ENCODE results near the gene TGM3.

The TGM3 gene

GRCh38 chr20:2341336-2341735, 45.5 kb downstream of the TGM3 start:
- DNase-seq: no peak

- no peak for DNase-seq
These were observed 46.4 kb downstream of the TGM3 start for GRCh38 chr20:2342243-2342642.

- DNase-seq: no peak
These were observed 50.4 kb downstream of the TGM3 start for GRCh38 chr20:2346188-2346587.

- no peak for DNase-seq
These were observed 52.5 kb downstream of the TGM3 start for GRCh38 chr20:2348336-2348735.

GRCh38 chr20:2349801-2350200, 54.0 kb downstream of the TGM3 start:
- DNase-seq: no peak

DNA sequence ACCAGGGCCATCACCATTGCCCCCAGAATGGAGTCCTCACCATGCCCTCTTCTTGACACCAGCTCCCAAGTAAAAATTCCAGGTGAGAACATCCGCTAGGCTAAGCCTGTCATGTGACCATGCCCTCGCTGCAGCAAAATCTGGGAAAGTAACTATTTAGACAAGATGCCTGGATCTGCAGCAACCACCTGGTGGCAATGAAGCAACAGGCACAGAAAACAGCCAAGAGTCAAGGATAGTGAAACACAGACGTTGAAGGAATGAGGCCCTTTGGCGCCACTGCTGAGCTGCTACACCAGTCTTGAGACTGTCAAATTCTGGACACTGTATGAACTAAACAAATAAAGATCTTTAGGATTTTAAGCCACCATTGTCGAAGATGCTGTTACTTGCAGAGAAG, 54.8 kb downstream of the TGM3 start:
- no peak for DNase-seq

GRCh38 chr20:2353231-2353630, 57.4 kb downstream of the TGM3 start:
- no peak for DNase-seq

DNA sequence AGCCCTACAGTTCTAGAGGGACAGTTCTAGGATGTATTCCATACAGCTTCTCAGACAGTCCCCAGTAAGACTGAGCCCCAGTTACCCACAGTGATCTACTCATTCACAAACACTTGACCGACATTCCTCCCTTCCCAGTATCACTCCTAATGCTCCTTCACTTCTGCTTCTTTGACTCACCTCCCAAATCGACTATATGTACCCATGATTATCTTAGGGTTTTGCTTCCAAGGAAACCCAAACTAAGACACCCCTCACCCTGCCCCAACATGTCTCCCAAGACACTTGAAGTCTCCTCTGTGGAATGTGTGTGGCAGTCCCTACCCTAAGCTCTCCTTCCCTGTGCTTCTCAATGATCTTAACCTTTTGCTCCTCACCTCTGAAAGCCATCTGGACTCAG, 61.3 kb downstream of the TGM3 start:
- no peak for DNase-seq

GRCh38 chr20:2358006-2358405, 62.2 kb downstream of the TGM3 start:
- DNase-seq: no peak

DNA sequence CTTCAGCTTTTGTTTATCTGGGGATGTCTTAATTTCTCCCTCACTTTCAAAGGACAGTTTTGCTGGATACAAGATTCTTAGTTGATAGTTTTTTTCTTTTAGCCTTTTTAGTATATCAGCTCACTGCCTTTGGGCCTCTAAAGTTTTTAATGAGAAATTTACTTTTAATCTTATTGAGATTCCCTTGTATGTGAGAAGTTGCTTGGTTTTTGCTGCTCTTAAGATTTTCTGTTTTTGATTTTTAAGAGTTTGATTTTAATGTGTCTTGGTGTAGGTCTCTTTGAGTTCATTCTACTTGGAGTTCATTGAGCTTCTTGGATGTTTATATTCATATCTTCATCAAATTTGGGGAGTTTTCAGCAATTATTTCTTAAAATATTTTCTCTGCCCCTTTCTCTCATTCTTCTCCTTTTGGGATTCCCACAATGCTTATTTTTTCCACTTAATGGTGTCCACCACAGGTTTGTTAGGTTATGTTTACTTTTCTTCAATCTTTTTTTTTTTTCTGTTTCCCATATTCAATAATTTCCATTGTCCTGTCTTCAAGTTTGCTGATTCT, 65.3 kb downstream of the TGM3 start:
- DNase-seq: no peak

GRCh38 chr20:2363187-2363586, 67.4 kb downstream of the TGM3 start:
- DNase-seq: no peak

- no peak for DNase-seq
These were observed 67.8 kb downstream of the TGM3 start for GRCh38 chr20:2363587-2363986.

DNA sequence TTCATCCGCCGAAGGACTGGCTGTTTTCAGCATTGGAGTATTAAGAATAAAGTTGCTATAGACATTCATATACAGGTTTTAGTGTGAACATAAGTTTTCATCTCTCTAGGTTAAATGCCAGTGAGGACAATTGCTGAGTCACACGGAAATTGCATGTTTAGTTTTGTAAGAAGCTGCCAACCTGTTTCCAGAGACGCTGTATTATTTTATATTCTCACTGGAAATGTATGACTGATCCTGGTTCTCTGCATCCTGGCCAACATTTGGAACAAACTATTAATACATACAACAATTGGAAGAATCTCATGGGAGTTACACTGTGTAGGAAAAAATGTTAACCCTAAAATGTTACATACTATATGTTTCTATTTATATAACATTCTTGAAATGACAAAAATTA, 68.2 kb downstream of the TGM3 start:
- no peak for DNase-seq

GRCh38 chr20:2365091-2365490, 69.3 kb downstream of the TGM3 start:
- DNase-seq: no peak

- DNase-seq: no peak
These were observed 69.9 kb downstream of the TGM3 start for GRCh38 chr20:2365666-2366065.

DNA sequence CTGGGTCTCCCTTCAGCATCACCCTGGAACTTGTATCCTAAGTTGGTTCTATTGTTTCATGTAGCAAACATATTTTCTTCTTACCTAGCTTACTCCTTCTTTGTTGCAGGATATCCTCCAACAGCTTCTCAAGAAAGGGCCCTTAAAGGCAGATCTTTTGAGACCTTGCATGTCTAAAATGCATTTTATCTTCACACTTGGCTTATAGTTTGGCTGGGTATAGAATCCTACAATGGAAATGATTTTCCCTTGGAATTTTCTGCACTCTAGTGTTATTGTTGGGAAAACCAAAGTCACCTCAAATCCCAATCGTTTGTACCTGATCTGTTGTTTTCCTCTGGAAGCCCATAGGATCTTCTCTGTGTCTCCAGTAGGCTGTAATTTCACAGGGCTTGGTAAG, 72.8 kb downstream of the TGM3 start:
- no peak for DNase-seq

DNA sequence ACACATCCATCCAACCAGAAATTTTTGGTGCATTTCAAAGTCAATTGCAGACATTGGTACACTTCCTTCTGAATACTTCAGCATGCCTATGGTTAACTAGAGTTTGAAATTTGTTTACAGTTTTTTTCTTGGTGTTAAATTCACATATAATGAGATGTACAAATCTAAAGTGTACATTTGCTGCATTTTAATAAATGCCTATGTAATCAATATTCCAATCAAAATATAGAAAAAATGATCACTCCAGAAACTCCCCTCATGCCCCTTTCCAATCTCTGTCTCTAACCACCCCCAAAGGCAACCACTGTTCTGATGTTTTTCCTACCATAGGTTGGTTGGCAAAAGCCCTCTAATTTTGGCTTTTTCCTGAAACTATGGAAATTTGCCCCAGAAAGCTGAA, 77.3 kb downstream of the TGM3 start:
- no peak for DNase-seq

DNA sequence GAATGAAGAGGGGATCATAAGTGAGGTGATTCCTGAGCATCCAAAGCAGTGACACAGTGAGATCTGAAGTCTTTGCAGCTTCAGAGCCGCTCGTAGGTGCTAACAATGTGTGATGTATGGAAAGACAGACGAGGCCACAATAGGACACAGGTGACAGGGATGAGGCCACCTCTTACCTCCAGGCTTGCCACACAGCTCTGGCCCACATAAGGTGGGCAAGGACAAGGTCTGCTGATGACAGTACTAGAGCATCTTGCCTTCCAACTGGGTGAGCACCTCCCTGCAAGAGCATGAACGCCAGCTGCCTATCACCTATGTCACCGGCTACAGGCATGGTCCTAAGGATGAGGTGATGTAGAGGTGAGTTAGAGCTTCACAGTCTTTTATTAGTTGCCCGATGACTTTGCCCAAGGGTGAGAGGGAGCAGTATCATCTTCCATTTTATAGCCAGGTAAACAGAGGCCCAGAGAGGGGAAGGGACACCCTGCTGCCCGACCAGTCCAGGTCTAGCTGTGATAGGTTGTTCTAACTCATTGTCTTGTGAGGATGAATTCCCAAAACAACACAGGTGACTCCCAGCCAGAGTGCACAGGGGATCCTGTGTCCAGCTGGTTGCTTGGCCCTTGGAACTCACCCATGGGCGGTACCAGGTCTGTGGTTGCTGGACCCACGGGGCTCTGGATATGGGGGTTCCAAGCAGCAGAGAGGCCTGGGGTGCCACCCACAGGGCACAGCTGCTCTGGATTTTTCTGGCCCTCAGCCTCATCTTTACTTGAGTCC, 78.7 kb downstream of the TGM3 start:
- DNase-seq: no peak

DNA sequence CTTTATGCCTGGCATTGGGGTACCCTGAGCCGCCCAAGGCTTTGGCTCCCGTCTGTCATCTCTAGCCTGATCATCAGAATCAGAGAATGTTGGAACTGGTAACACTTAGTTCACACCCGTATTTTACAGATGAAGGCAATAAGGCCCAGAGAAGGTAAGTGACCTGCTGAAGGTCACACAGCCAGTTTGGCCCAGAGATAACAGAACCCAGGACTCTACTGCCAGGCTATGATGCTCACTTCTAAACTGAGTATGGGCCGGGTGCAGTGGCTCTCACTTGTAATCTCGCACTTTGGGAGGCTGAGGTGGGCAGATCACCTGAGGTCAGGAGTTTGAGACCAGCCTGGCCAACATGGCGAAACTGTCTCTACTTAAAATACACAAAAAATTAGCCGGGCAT, 83.1 kb downstream of the TGM3 start:
- DNase-seq: no peak

DNA sequence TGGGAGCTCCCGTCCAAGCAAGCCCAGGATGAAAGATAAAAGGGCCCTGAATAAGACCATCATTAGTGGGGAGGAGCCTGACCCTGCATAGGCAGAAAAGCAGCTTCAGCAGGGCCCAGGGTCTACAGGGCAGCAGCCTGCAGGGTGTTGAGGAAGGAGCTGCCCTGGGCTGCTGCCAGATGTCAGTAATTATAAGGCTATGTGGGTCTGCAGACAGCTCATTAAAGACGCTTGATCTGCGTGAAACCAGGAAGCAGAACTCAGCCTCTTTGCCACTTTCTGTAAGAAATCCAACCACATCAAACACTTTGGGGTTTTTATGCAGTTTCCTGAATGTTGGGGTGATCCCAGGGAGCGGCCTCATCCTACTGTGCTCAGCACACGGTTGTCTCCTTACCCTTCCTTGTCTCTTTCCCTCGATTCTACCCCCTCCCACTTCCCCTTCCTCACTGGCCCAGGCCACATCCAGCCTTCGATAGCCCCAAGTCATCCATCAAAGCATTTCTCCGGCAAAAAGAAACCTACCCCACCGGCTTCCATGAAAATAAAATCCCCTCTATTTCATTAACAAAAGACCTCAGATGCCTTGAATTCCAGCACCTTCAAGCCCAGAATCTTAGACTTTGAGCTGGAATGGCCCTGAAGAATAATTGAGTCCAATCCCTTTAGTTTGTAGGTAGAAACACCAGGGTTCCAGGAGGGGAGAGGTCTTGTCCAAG, 83.9 kb downstream of the TGM3 start:
- DNase-seq: no peak

DNA sequence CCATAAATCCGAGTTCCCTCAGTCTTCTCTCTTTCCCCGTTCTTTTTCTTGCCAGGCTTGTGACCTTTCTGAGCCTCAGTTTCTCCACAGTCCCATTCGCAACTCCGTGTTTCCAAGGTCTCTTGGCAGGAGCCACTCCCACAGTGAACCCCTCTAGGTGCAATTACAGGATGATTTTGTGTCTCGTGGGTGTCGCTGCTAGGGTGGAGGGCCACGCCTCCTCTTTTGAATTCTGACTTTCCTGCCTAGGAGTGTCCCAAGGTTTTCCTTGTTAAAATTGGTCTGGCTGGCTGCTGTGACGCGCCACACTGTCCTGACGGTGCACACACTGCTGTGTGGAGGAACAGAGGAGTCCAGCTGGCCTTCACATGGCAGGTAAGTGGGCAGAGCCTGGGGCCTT, 84.8 kb downstream of the TGM3 start, which contains the start of gene TGM6:
TSS of gene TGM6 (plus strand) at position 301 of the 400 bp plus-strand sequence. CDS start at position 369, 68 bp downstream.
- no peak for DNase-seq

DNA sequence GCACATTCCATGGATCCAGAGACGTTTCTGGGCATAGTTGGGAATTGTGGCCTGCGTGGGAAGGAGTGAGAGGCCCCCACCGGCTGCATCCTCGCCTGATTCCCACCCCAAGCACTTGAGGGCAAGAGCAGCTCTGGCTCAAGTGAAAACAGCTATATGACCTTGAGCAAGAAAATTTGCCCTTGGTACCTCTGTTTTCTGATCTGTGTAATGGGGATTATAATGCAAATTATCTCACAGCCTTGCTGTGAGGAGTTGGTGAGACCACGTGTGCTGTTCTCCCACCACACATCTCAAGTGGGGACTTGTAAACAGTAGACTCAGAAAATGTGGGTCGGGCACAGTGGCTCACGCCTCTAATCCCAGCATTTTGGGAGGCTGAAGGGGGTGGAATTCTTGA, 85.5 kb downstream of the TGM3 start:
- DNase-seq: no peak

DNA sequence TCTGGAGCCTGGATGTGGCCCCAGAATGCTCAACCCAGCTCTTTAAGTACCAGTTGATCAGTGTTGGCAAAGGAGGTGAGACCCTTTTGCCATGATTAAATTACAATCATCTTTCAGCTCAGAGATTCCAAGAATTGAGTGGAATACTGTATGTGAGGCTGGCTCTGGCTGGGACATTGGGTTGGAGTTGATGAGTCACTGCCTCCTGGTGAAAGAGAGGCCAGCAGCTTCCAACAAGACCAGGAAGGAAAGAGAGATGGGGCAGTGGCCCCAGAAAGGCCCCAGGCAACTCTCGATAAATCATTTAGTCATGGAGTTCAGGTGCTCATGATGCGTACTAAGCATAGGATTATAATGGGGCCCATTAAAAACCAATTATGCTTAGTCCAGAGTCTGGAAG, 87.0 kb downstream of the TGM3 start:
- DNase-seq: no peak

DNA sequence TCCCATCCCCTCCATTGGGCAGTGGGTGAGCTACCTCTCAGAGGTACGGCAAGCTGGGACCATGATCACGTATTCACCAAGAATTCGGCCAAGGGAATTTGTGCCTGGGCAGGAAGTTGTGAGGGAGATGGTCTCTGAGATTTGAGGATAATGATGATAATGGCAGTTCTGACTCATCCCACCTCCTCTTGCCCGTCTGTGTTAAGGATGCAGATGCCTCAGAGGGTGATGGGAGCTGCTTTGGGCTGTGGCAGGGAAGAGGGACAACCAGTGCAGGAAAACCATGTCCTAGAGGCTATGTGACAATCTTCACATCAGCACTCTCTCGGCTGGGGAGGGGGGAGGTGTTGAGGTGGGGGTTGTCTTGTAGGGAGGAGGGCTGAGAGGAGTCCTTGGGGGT, 89.2 kb downstream of the TGM3 start:
- no peak for DNase-seq
